Astrocyte (in vitro differentiated cells and primary cell): Measurements from ENCODE around the gene C7. TPM values are rescaled to one million over a fixed set of nuclear protein-coding genes. Genes with fewer than 3 reads are reported as not detected.

ENCODE experiments used
- DNase-seq: peaks from one replicate; pipeline ENCODE4 v3.0.0-alpha.2; 2010; ENCODE audit warnings: low read depth
- FAIRE-seq: peaks from 2 replicates; lab custom pipeline; 2011; peaks lifted over from hg19 to GRCh38; lab: Jason Lieb, UNC
- H2AFZ ChIP-seq: 2 replicates; pipeline ENCODE4 v1.6.0; 2012; ENCODE audit warnings: low read depth, low read length, inconsistent platforms
- H3K27ac ChIP-seq: 2 replicates; pipeline ENCODE4 v1.5.1; 2011; ENCODE audit warnings: low read depth, low read length, inconsistent platforms
- H3K27me3 ChIP-seq: 2 replicates; pipeline ENCODE4 v1.6.0; 2011; ENCODE audit warnings: low read length, inconsistent platforms; ENCODE audit not compliant: insufficient read depth
- H3K36me3 ChIP-seq: 2 replicates; pipeline ENCODE4 v1.5.1; 2011; ENCODE audit warnings: low read length, inconsistent platforms; ENCODE audit not compliant: insufficient read depth
- H3K4me1 ChIP-seq: 2 replicates; pipeline ENCODE4 v1.5.1; 2011; ENCODE audit warnings: low read length, inconsistent platforms; ENCODE audit not compliant: insufficient read depth
- H3K4me2 ChIP-seq: 2 replicates; pipeline ENCODE4 v1.6.0; 2012; ENCODE audit warnings: low read length, inconsistent platforms
- H3K4me3 ChIP-seq: 2 replicates; pipeline ENCODE4 v1.5.1; 2011; ENCODE audit warnings: low read depth, mild to moderate bottlenecking, low read length, inconsistent platforms; ENCODE audit not compliant: insufficient read depth
- H3K79me2 ChIP-seq: 2 replicates; pipeline ENCODE4 v1.6.0; 2012; ENCODE audit warnings: mild to moderate bottlenecking, low read length, inconsistent platforms; ENCODE audit not compliant: insufficient read depth
- H3K9ac ChIP-seq: 2 replicates; pipeline ENCODE4 v1.6.0; 2012; ENCODE audit warnings: mild to moderate bottlenecking, low read length, inconsistent platforms
- H3K9me3 ChIP-seq: 2 replicates; pipeline ENCODE4 v1.5.1; 2012; ENCODE audit warnings: low read depth, mild to moderate bottlenecking, low read length, inconsistent platforms; ENCODE audit not compliant: insufficient read depth
- H4K20me1 ChIP-seq: 2 replicates; pipeline ENCODE4 v1.6.0; 2012; ENCODE audit warnings: low read length, inconsistent platforms; ENCODE audit not compliant: insufficient read depth
- H3K27ac Mint-ChIP-seq: one replicate; pipeline ENCODE4 v1.8.0; 2021; ENCODE audit warnings: mild to moderate bottlenecking, mixed read lengths; ENCODE audit not compliant: unreplicated experiment
- H3K27me3 Mint-ChIP-seq: one replicate; pipeline ENCODE4 v1.8.0; 2021; ENCODE audit warnings: low read depth, mixed read lengths; ENCODE audit not compliant: unreplicated experiment
- H3K36me3 Mint-ChIP-seq: one replicate; pipeline ENCODE4 v1.8.0; 2021; ENCODE audit warnings: low read depth, mixed read lengths; ENCODE audit not compliant: unreplicated experiment
- H3K4me1 Mint-ChIP-seq: one replicate; pipeline ENCODE4 v1.8.0; 2021; ENCODE audit warnings: low read depth, mixed read lengths; ENCODE audit not compliant: unreplicated experiment
- H3K4me3 Mint-ChIP-seq: one replicate; pipeline ENCODE4 v1.8.0; 2021; ENCODE audit warnings: mild to moderate bottlenecking, moderate library complexity, mixed read lengths; ENCODE audit not compliant: unreplicated experiment
- H3K9me3 Mint-ChIP-seq: one replicate; pipeline ENCODE4 v1.8.0; 2021; ENCODE audit warnings: mild to moderate bottlenecking, mixed read lengths; ENCODE audit not compliant: unreplicated experiment
- CTCF ChIP-seq: IDR thresholded peaks from 2 replicates; pipeline ENCODE4 v1.5.1; 2011; ENCODE audit warnings: low read depth, mild to moderate bottlenecking, inconsistent platforms, low read length, moderate library complexity; ENCODE audit not compliant: insufficient read depth
- EZH2 ChIP-seq: IDR thresholded peaks from 2 replicates; pipeline ENCODE4 v1.6.1; 2012; ENCODE audit warnings: mild to moderate bottlenecking, low read length, inconsistent platforms; ENCODE audit not compliant: insufficient read depth
- total RNA-seq: library from RNA; stranded (reverse); gene quantifications from 2 replicates; pipeline ENCODE4 v1.2.1, GENCODE V29; 2021

C7 gene
- total RNA-seq, 1 donor from 2014 or later, result 0.66 TPM

- no peak overlapping the region for H3K4me3 ChIP-seq
- no peak overlapping the region for H2AFZ ChIP-seq
- H3K27ac ChIP-seq, result no peak overlapping the region
- no peaks in the 10 kb centered on the region for H3K36me3 ChIP-seq
- Mint-ChIP-seq H3K4me1 (no peaks in the 10 kb centered on the region), H3K27ac (no peak overlapping the region), H3K36me3 (no peaks in the 10 kb centered on the region), H3K9me3 (no peaks in the 10 kb centered on the region), H3K4me3 (no peak overlapping the region), H3K27me3 (no peaks in the 10 kb centered on the region)
- no peaks in the 10 kb centered on the region for H3K27me3 ChIP-seq
- H4K20me1 ChIP-seq, result no peaks in the 10 kb centered on the region
- DNase-seq, result no peak
- H3K4me1 ChIP-seq, result no peaks in the 10 kb centered on the region
- H3K4me2 ChIP-seq, result no peak overlapping the region
- TF ChIP-seq EZH2 (no peak), CTCF (no peak)
- H3K9me3 ChIP-seq, result no peaks in the 10 kb centered on the region
- no peak overlapping the region for H3K9ac ChIP-seq
- H3K79me2 ChIP-seq, result no peaks in the 10 kb centered on the region
- FAIRE-seq, result no peak
Observed at GRCh38 chr5:40932766-40933165, 23.5 kb downstream of the C7 start.

- DNase-seq (no peak), FAIRE-seq (no peak)
- H3K27me3 ChIP-seq, result no peaks in the 10 kb centered on the region
- Mint-ChIP-seq H3K4me3 (no peak overlapping the region), H3K27ac (no peak overlapping the region), H3K9me3 (no peaks in the 10 kb centered on the region), H3K27me3 (no peaks in the 10 kb centered on the region), H3K4me1 (no peaks in the 10 kb centered on the region), H3K36me3 (no peaks in the 10 kb centered on the region)
- no peaks in the 10 kb centered on the region for H3K79me2 ChIP-seq
- no peak overlapping the region for H3K4me2 ChIP-seq
- no peak overlapping the region for H3K4me3 ChIP-seq
- H2AFZ ChIP-seq, result no peak overlapping the region
- H3K9me3 ChIP-seq, result no peaks in the 10 kb centered on the region
- H3K9ac ChIP-seq, result no peak overlapping the region
- no peak overlapping the region for H3K27ac ChIP-seq
- H3K4me1 ChIP-seq, result no peaks in the 10 kb centered on the region
- TF ChIP-seq EZH2 (no peak), CTCF (no peak)
- no peaks in the 10 kb centered on the region for H4K20me1 ChIP-seq
- H3K36me3 ChIP-seq, result no peaks in the 10 kb centered on the region
Observed at GRCh38 chr5:40937075-40937474, 27.8 kb downstream of the C7 start.

GRCh38 chr5:40939753-40940152, 30.5 kb downstream of the C7 start:
- Histone ChIP-seq H3K36me3 (no peaks in the 10 kb centered on the region), H3K79me2 (no peaks in the 10 kb centered on the region), H3K4me1 (no peaks in the 10 kb centered on the region), H3K9ac (no peak overlapping the region), H3K9me3 (no peaks in the 10 kb centered on the region), H3K4me3 (no peak overlapping the region), H3K4me2 (no peak overlapping the region), H4K20me1 (no peaks in the 10 kb centered on the region), H3K27me3 (no peaks in the 10 kb centered on the region), H3K27ac (no peak overlapping the region), H2AFZ (no peak overlapping the region)
- Mint-ChIP-seq H3K27ac (no peak overlapping the region), H3K4me1 (no peaks in the 10 kb centered on the region), H3K4me3 (no peak overlapping the region), H3K9me3 (no peaks in the 10 kb centered on the region), H3K27me3 (no peaks in the 10 kb centered on the region), H3K36me3 (no peaks in the 10 kb centered on the region)
- TF ChIP-seq EZH2, result no peak
- no peak for TF ChIP-seq CTCF
- FAIRE-seq (no peak), DNase-seq (no peak)
